ENCODE results near the gene UVSSA. TPM values are rescaled to one million over a fixed set of nuclear protein-coding genes. Genes with fewer than 3 reads are reported as not detected.

Gene UVSSA
- total RNA-seq, 4 donors from 2014 or later, result 8.5 to 13.2 (median 12.3) TPM

GRCh38 chr4:1409079-1409478, 62.1 kb downstream of the UVSSA start:
- intact Hi-C loops (cut with DNase I; ENCODE audit: low total_unique reads), result no loop called here
- H3K4me1 ChIP-seq, result peaks cover 0 to 6% of the 10 kb centered on the region in 2 donors

GRCh38 chr4:1409491-1410425, 62.8 kb downstream of the UVSSA start:
- Histone ChIP-seq H3K9me3 (no peaks in the 10 kb centered on the region), H3K27me3 (peaks cover 79 to 87% (median 84%) of the 10 kb centered on the region in 3 donors), H3K36me3 (no peaks in the 10 kb centered on the region), H3K4me1 (peaks cover 0 to 6% of the 10 kb centered on the region in 2 donors), H3K27ac (no peak overlapping the region), H3K4me3 (no peak overlapping the region)
- in situ Hi-C loops (cut with MboI; ENCODE audit: low sequenced_read_pairs in 4 of 4) (no loop called here), intact Hi-C loops (cut with DNase I; ENCODE audit: low total_unique reads) (no loop called here)
- TF ChIP-seq POLR2A (IDR thresholded peaks at IDR 0.05) (no peak), CTCF (IDR thresholded peaks at IDR 0.05 in 4 of 5, conservative IDR thresholded peaks at IDR 0.05 in 1 of 5) (no peak)
- DNase-seq, result no peak
- ATAC-seq, result no peak

More at GRCh38 chr4:1409079-1409478, 62.1 kb downstream of the UVSSA start:
- DNase-seq (no peak), ATAC-seq (no peak)
- in situ Hi-C loops (cut with MboI; ENCODE audit: low sequenced_read_pairs in 4 of 4), result no loop called here
- H3K9me3 ChIP-seq, result no peaks in the 10 kb centered on the region
- no peak for TF ChIP-seq CTCF (IDR thresholded peaks at IDR 0.05 in 4 of 5, conservative IDR thresholded peaks at IDR 0.05 in 1 of 5)
- no peak for TF ChIP-seq POLR2A (IDR thresholded peaks at IDR 0.05)
- H3K36me3 ChIP-seq, result no peaks in the 10 kb centered on the region
- peaks cover 86 to 93% (median 88%) of the 10 kb centered on the region in 3 donors for H3K27me3 ChIP-seq
- no peak overlapping the region for H3K27ac ChIP-seq
- H3K4me3 ChIP-seq, result no peak overlapping the region

- Histone ChIP-seq H3K27ac (no peak overlapping the region), H3K4me1 (no peaks in the 10 kb centered on the region), H3K36me3 (no peaks in the 10 kb centered on the region), H3K9me3 (no peaks in the 10 kb centered on the region), H3K4me3 (no peak overlapping the region), H3K27me3 (peaks cover 78 to 87% (median 84%) of the 10 kb centered on the region in 3 donors)
- in situ Hi-C loops (cut with MboI; ENCODE audit: low sequenced_read_pairs in 4 of 4), result no loop called here
- TF ChIP-seq POLR2A (IDR thresholded peaks at IDR 0.05) (no peak), CTCF (IDR thresholded peaks at IDR 0.05 in 4 of 5, conservative IDR thresholded peaks at IDR 0.05 in 1 of 5) (no peak)
- no peak for DNase-seq
- intact Hi-C loops (cut with DNase I; ENCODE audit: low total_unique reads), result no loop called here
- ATAC-seq, result no peak
These were observed 63.7 kb downstream of the UVSSA start for GRCh38 chr4:1410491-1411325.

DNA sequence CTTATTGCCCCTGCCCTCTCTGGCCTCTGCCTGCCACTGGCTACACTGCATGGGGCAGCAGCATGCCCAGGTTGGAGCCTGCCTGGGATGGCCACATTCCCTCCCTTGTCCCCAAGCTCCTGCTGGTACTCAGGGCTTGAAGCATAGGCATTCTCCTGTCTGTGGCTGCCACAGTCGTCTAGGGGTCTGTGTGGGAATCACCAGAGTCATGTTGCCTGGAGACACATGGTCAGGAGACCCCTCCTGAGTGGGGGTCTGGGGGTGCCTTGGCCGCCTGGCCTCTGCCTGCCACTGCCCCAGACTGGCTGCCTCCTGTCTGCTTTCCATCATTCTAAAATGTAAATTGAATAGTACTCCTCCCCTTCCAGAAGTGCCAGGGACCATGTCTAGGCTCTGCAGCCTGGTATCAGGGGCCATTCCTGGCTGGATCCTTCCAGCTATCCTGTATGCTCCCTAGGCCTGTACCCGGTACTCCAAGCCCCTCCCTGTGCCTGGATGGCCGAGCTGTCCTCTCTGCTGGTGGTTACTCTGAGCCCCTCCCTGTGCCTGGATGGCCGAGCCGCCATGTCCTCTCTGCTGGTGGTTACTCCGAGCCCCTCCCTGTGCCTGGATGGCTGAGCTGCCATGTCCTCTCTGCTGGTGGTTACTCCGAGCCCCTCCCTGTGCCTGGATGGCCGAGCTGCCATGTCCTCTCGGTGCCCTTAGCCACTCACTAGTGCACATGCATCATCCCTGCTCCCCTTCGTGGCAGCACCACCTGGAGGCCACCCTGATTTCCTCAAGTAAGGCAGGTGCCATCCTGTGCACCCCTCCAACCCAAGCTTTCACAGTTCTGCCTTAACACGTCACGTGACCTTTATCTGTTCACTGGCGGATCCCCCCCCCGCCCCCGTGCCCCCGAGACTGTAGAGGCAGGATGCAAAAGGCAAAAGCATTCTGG, 64.7 kb downstream of the UVSSA start:
- no peaks in the 10 kb centered on the region for H3K4me1 ChIP-seq
- DNase-seq (no peak), ATAC-seq (no peak)
- H3K27me3 ChIP-seq, result peaks cover 81 to 93% (median 89%) of the 10 kb centered on the region in 3 donors
- no peaks in the 10 kb centered on the region for H3K9me3 ChIP-seq
- TF ChIP-seq CTCF (IDR thresholded peaks at IDR 0.05 in 4 of 5, conservative IDR thresholded peaks at IDR 0.05 in 1 of 5), result no peak
- no peak for TF ChIP-seq POLR2A (IDR thresholded peaks at IDR 0.05)
- in situ Hi-C loops (cut with MboI; ENCODE audit: low sequenced_read_pairs in 4 of 4) (no loop called here), intact Hi-C loops (cut with DNase I; ENCODE audit: low total_unique reads) (no loop called here)
- no peak overlapping the region for H3K4me3 ChIP-seq
- no peaks in the 10 kb centered on the region for H3K36me3 ChIP-seq
- H3K27ac ChIP-seq, result no peak overlapping the region

Data from gastrocnemius medialis (tissue), 4 donors.